ENCODE data around the gene TTBK1. TPM values are rescaled to one million over a fixed set of nuclear protein-coding genes. Genes with fewer than 3 reads are reported as not detected.

Gene TTBK1
- polyA plus RNA-seq, 1 donor from 2014 or later, result 4.2 TPM

DNA sequence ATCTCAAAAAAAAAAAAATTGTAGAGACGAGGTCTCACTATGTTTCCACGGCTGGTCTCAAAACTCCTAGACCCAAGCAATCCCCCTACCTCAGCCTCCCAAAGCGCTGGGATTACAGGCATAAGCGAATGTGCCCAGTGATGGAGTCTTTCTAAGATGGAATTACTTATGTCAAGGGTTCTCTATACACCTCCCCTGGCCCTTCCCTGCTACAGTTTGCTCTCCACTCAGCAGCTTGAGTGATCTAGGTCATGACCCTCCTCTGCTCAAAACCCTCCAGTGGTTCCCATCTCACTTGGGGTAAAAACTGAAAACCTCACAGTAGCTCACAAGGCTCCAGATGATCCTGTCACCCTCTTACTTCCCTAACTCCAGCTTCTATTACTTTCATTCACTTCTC lies 12.2 kb upstream of the TTBK1 start:
- Histone ChIP-seq H3K79me2 (replicated peaks; ENCODE audit: insufficient read depth, low read length) (no peaks in the 10 kb centered on the region), H3K9ac (ENCODE audit: low read length) (no peak overlapping the region), H3K36me3 (ENCODE audit: insufficient read depth, low read length) (no peaks in the 10 kb centered on the region), H3K9me3 (ENCODE audit: low read length) (no peaks in the 10 kb centered on the region), H3K4me3 (ENCODE audit: low read length) (no peak overlapping the region), H2AFZ (ENCODE audit: low read depth, low read length) (no peak overlapping the region), H4K20me1 (ENCODE audit: insufficient read depth) (no peaks in the 10 kb centered on the region), H3K9me2 (ENCODE audit: insufficient read depth, low read length) (no peaks in the 10 kb centered on the region), H3K4me2 (ENCODE audit: low read length) (no peak overlapping the region), H3F3A (ENCODE audit: insufficient read depth, low read length, poor library complexity, severe bottlenecking) (no peaks in the 10 kb centered on the region), H3K27me3 (ENCODE audit: insufficient read depth, low read depth, low read length) (no peaks in the 10 kb centered on the region), H3K27ac (ENCODE audit: low read length) (no peak overlapping the region)
- TF ChIP-seq EP300 (conservative IDR thresholded peaks at IDR 0.05; ENCODE audit: poor library complexity, severe bottlenecking) (no peak), EZH2 (IDR thresholded peaks at IDR 0.05; ENCODE audit: borderline replicate concordance, insufficient read depth, low read length, poor library complexity, severe bottlenecking) (no peak), RAD21 (conservative IDR thresholded peaks at IDR 0.05) (no peak), MXI1 (conservative IDR thresholded peaks at IDR 0.05; ENCODE audit: poor library complexity, severe bottlenecking) (no peak), TAF1 (IDR thresholded peaks at IDR 0.05; ENCODE audit: low read depth) (no peak), POLR2AphosphoS5 (IDR thresholded peaks at IDR 0.05) (no peak)
- TF ChIP-seq, protein P1, sequence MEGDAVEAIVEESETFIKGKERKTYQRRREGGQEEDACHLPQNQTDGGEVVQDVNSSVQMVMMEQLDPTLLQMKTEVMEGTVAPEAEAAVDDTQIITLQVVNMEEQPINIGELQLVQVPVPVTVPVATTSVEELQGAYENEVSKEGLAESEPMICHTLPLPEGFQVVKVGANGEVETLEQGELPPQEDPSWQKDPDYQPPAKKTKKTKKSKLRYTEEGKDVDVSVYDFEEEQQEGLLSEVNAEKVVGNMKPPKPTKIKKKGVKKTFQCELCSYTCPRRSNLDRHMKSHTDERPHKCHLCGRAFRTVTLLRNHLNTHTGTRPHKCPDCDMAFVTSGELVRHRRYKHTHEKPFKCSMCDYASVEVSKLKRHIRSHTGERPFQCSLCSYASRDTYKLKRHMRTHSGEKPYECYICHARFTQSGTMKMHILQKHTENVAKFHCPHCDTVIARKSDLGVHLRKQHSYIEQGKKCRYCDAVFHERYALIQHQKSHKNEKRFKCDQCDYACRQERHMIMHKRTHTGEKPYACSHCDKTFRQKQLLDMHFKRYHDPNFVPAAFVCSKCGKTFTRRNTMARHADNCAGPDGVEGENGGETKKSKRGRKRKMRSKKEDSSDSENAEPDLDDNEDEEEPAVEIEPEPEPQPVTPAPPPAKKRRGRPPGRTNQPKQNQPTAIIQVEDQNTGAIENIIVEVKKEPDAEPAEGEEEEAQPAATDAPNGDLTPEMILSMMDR (IDR thresholded peaks at IDR 0.05; ENCODE audit: poor library complexity, severe bottlenecking), result no peak

DNA sequence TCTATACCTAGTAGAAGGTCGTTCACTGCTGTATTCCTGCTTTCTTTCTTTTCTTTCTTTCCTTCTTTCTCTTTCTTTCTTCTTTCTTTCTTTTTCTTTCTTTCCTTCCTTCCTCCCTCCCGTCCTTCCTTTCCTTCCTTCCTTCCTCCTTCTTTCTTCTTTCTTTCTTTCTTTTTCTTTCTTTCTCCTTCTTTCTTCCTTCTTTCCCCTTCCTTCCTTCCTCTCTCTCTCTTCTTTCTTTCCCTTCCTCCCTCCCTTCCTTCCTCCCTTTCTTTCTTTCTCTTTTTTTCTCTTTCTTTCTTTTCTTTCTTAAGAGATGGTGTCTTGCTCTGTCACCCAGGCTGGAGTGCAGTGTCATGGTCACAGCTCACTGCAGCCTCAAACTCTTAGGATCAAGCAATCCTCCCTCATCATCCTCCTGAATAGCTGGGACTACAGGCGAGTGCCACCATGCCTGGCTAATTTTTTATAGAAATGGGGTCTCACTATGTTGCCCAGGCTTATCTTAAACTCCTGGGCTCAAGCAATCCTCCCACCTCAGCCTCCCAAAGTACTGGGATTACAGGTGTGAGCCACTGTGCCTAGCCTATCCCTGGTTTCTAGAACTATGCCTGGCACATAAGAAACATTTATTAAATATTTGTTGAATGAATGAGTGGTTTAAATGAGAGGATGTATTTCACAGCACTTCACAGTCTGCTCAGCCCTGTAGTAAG lies 11.4 kb upstream of the TTBK1 start:
- no peak overlapping the region for H3K4me2 ChIP-seq (ENCODE audit: low read length)
- no peaks in the 10 kb centered on the region for H4K20me1 ChIP-seq (ENCODE audit: insufficient read depth)

More for the DNA sequence above, 11.4 kb upstream of the TTBK1 start:
- no peak overlapping the region for H2AFZ ChIP-seq (ENCODE audit: low read depth, low read length)
- H3K4me3 ChIP-seq (ENCODE audit: low read length), result no peak overlapping the region
- H3K27ac ChIP-seq (ENCODE audit: low read length), result no peak overlapping the region
- H3K36me3 ChIP-seq (ENCODE audit: insufficient read depth, low read length), result no peaks in the 10 kb centered on the region
- no peaks in the 10 kb centered on the region for H3K9me3 ChIP-seq (ENCODE audit: low read length)
- no peaks in the 10 kb centered on the region for H3F3A ChIP-seq (ENCODE audit: insufficient read depth, low read length, poor library complexity, severe bottlenecking)
- H3K9me2 ChIP-seq (ENCODE audit: insufficient read depth, low read length), result no peaks in the 10 kb centered on the region
- no peak overlapping the region for H3K9ac ChIP-seq (ENCODE audit: low read length)
- H3K79me2 ChIP-seq (replicated peaks; ENCODE audit: insufficient read depth, low read length), result no peaks in the 10 kb centered on the region
- TF ChIP-seq TAF1 (IDR thresholded peaks at IDR 0.05; ENCODE audit: low read depth), result no peak
- no peak for TF ChIP-seq EZH2 (IDR thresholded peaks at IDR 0.05; ENCODE audit: borderline replicate concordance, insufficient read depth, low read length, poor library complexity, severe bottlenecking)
- TF ChIP-seq, protein P1 (IDR thresholded peaks at IDR 0.05; ENCODE audit: poor library complexity, severe bottlenecking), result no peak
- TF ChIP-seq MXI1 (conservative IDR thresholded peaks at IDR 0.05; ENCODE audit: poor library complexity, severe bottlenecking), result no peak
- TF ChIP-seq, protein P2, sequence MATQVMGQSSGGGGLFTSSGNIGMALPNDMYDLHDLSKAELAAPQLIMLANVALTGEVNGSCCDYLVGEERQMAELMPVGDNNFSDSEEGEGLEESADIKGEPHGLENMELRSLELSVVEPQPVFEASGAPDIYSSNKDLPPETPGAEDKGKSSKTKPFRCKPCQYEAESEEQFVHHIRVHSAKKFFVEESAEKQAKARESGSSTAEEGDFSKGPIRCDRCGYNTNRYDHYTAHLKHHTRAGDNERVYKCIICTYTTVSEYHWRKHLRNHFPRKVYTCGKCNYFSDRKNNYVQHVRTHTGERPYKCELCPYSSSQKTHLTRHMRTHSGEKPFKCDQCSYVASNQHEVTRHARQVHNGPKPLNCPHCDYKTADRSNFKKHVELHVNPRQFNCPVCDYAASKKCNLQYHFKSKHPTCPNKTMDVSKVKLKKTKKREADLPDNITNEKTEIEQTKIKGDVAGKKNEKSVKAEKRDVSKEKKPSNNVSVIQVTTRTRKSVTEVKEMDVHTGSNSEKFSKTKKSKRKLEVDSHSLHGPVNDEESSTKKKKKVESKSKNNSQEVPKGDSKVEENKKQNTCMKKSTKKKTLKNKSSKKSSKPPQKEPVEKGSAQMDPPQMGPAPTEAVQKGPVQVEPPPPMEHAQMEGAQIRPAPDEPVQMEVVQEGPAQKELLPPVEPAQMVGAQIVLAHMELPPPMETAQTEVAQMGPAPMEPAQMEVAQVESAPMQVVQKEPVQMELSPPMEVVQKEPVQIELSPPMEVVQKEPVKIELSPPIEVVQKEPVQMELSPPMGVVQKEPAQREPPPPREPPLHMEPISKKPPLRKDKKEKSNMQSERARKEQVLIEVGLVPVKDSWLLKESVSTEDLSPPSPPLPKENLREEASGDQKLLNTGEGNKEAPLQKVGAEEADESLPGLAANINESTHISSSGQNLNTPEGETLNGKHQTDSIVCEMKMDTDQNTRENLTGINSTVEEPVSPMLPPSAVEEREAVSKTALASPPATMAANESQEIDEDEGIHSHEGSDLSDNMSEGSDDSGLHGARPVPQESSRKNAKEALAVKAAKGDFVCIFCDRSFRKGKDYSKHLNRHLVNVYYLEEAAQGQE (IDR thresholded peaks at IDR 0.05; ENCODE audit: borderline replicate concordance), result no peak
- TF ChIP-seq RAD21 (conservative IDR thresholded peaks at IDR 0.05), result no peak
- no peak for TF ChIP-seq SMC3 (conservative IDR thresholded peaks at IDR 0.05; ENCODE audit: poor library complexity)
- no peak for TF ChIP-seq POLR2AphosphoS5 (IDR thresholded peaks at IDR 0.05)
- no peak for TF ChIP-seq EP300 (conservative IDR thresholded peaks at IDR 0.05; ENCODE audit: poor library complexity, severe bottlenecking)
- no peaks in the 10 kb centered on the region for H3K27me3 ChIP-seq (ENCODE audit: insufficient read depth, low read depth, low read length)

All from neural cell (in vitro differentiated cells).